Kidney capillary endothelial cell (primary cell): ENCODE results near the gene ADGRA3.

Experiments used
- DNase-seq: peaks from one replicate; pipeline ENCODE4 v3.0.0-alpha.2; 2018; ENCODE audit warnings: low spot score

ADGRA3 gene, protein sequence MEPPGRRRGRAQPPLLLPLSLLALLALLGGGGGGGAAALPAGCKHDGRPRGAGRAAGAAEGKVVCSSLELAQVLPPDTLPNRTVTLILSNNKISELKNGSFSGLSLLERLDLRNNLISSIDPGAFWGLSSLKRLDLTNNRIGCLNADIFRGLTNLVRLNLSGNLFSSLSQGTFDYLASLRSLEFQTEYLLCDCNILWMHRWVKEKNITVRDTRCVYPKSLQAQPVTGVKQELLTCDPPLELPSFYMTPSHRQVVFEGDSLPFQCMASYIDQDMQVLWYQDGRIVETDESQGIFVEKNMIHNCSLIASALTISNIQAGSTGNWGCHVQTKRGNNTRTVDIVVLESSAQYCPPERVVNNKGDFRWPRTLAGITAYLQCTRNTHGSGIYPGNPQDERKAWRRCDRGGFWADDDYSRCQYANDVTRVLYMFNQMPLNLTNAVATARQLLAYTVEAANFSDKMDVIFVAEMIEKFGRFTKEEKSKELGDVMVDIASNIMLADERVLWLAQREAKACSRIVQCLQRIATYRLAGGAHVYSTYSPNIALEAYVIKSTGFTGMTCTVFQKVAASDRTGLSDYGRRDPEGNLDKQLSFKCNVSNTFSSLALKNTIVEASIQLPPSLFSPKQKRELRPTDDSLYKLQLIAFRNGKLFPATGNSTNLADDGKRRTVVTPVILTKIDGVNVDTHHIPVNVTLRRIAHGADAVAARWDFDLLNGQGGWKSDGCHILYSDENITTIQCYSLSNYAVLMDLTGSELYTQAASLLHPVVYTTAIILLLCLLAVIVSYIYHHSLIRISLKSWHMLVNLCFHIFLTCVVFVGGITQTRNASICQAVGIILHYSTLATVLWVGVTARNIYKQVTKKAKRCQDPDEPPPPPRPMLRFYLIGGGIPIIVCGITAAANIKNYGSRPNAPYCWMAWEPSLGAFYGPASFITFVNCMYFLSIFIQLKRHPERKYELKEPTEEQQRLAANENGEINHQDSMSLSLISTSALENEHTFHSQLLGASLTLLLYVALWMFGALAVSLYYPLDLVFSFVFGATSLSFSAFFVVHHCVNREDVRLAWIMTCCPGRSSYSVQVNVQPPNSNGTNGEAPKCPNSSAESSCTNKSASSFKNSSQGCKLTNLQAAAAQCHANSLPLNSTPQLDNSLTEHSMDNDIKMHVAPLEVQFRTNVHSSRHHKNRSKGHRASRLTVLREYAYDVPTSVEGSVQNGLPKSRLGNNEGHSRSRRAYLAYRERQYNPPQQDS (N-terminal part only)

GRCh38 chr4:22515888-22516541, at the start of gene ADGRA3:
Gene ADGRA3 (minus strand): TSS chr4:22516066. CDS start chr4:22515784, 282 bp downstream.
- DNase-seq: peak; percentile 23

GRCh38 chr4:22556495-22556894, 40.6 kb upstream of the ADGRA3 start:
- DNase-seq: no peak

DNA sequence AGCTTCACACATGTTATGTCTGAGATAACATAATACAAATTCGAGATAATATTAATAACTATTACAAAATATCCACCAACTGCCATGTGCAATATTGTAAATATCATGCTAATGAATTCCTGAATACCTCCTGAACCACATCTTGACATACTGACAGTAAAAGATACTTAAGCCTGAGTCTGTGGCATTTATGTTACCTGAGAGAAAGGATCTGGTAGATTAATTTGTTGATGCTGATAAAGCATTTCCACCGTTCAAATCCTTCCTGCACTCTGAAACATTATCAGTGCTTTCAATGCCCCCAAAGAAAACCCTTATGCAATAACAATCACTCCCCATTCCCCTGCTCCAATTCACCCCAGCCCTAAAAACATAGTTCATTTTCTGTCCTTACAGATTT, 38.8 kb upstream of the ADGRA3 start:
- DNase-seq: no peak

DNA sequence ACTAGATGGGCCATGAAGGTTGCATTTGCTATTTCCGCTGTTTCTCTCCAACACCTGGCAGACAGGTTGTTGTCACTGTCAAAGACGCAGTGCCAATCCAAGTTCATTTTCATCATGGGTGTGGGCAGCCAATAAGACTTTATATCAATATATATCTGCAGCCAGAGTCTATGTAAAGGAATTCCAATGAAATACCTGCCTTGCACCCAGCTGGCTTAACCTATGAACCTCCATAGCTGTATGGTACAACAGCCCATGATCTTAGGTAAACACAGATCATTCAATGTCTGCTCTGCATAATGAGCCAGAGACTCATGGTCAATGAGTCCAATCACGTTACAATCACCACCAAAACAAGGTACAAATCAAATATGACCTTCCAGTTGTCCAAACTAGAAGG, 37.7 kb upstream of the ADGRA3 start:
- DNase-seq: no peak

GRCh38 chr4:22552812-22553211, 36.9 kb upstream of the ADGRA3 start:
- DNase-seq: no peak

DNA sequence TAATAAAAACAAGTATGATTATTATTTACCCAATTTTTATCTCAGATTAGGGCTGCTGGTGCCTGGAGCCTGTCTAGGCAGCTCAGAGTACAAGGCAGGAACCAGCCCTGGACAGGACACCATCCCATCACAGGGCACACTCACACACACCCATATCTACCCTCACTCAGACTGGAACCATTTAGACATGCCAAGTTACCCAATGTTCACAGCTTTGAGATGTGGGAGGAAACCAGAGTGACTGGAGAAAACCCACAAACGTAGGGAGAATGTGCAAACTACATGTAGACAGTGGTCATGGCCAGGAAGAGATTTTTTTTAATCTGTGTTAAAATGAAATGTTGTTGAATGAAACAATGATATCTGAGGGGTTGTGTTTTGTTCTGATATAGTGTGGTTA, 35.7 kb upstream of the ADGRA3 start:
- no peak for DNase-seq

GRCh38 chr4:22546299-22546698, 30.4 kb upstream of the ADGRA3 start:
- DNase-seq: no peak

- DNase-seq: no peak
These were observed 23.4 kb upstream of the ADGRA3 start for GRCh38 chr4:22539251-22539650.

DNA sequence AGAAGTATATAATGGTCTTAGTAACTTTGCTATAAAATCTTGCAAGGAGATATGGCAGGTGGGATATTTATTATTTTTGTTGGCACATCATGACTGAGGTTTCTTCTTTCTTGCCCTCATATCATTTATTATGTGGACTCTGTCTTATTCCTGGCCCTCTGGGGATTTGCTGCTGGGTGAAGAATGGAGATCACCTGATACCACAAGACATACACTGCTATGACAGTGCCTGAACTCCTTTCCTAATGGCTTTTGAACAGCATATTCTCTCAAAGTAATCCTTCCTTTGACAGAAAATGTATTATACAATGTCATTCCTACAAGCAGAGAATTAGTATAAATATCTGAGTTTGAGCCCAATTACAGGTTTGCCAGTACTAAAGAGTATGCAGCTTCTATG, 22.0 kb upstream of the ADGRA3 start:
- no peak for DNase-seq

DNA sequence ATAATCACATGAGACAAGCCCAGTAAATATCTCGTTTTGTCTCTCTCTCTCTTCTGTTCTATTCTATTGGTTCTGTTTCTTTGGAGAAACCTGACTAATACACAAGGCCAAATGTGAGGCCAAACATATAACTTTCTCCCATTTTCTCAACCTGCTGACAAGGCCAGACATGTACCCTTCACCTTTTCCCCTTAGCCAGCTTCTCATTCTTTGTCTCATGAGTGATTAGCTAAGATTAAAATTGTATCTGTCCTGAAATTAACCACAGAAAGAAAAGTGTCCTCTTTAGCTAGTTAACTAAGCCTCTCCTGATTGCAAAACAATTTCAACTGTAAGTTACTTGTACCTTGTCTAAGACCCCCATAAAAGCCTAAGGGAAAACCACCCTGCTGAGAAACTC, 18.5 kb upstream of the ADGRA3 start:
- DNase-seq: no peak

DNA sequence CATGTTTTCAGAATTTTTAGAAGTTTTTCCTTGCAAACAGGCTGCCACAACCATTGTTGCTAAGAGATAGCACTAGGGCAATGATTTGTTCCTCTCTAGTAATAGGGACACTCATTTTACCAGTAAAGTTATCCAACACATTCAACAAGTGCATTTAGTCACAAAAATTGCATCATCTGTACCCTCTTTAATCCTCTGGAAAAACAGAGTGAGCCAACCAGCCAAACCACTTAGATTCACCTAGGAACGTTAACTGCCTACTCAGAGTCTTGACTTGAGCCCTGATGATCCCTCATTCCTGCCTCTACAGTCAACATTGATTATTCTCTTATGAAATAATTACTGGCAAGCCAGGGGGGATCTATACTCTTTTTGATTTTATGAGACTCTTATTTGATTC, 17.0 kb upstream of the ADGRA3 start:
- no peak for DNase-seq

DNA sequence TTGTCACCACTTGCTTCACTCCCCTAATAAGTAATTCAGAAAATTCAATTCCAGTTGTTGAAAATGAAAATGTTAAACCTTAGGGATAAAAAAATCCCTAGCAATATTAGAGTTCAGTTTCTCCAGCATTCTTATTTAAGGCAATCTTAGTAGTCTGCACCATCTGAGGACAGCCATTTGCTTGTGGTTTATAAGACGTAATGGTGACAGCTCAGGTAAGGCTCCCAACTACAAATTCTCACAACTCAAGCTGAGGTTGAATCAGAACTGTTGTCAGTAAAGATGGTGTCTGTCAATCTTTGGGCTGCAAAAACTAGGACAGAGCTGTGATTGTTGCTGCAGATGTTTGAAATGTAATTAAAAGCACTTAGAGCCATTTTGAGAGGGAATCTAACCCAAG, 16.3 kb upstream of the ADGRA3 start:
- no peak for DNase-seq

DNA sequence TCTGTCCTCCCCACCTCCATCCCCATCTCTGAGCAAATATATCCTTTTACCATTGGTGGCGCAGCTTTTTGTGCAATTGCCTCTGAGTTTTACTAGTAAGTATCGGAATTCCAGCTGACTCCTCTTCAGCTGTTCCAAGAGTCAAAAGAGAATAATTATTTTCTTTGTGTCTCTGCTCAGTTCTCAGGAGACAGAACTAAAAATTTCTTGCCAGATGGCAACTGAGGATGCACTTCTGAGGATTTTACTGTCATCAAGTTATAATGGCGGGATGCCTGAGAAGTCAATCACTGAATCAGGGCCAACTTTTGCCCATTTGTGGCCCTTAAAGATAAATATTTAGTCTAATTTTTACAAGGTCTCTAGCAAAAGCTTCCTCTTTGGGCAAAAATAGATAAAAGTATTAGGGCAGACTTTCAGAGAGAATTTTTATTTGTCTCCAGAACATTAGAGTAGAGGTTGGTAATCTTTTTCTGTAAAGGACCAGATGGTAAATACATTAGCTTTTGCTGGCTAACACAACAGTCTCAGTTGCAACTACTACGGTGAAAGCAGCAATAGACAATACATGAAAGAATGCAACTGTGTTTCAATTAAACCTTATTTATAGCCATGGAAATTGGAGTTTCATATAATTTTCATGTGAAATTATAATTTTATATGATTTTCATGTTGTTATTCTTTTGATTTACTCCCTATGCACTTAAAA, 15.6 kb upstream of the ADGRA3 start:
- DNase-seq: no peak

DNA sequence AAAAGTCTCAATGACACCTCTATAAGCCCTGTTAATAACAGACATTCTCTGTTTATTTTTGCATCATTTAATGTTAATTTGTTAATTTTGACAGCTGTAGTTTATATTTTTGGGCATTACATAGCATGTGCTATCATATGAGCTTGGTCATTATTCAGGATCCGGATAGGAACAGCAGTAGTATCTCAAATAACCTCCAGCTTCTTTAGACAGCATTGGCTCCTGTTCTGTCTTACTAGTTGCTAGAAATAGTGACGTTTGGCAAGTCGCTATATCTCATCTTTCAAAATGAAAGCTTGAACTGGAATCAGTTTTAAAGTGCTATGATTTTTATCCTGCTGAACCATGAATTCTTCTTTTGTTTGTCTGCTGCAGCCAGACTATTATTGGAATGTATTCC, 9.0 kb upstream of the ADGRA3 start:
- DNase-seq: no peak

- no peak for DNase-seq
These were observed 7.0 kb upstream of the ADGRA3 start for GRCh38 chr4:22522706-22523501.

- DNase-seq: no peak
These were observed 6.3 kb upstream of the ADGRA3 start for GRCh38 chr4:22522206-22522605.

GRCh38 chr4:22521240-22521639, 5.4 kb upstream of the ADGRA3 start:
- no peak for DNase-seq

- DNase-seq: peak; percentile 29
These were observed 550 bp downstream of the ADGRA3 start for GRCh38 chr4:22515145-22515887.

DNA sequence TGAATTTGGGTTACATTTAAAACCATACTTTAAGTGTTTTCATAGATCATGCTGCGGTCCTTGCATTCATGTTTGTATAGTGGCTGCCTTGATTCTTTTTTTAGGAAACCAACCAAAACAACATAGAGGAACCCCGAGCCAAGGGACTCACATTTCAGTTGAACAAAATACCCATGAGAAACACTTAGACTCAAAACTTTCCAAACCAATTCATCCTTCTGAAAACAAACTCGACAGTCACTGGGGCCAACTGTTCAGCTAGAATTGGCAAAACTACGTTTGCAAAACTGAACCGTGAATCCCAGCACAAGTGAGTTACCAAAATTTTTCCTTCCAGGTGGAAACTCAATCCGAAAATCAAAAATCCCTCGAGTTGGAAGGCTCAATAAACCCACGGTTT, 1.4 kb downstream of the ADGRA3 start:
- DNase-seq: no peak

DNA sequence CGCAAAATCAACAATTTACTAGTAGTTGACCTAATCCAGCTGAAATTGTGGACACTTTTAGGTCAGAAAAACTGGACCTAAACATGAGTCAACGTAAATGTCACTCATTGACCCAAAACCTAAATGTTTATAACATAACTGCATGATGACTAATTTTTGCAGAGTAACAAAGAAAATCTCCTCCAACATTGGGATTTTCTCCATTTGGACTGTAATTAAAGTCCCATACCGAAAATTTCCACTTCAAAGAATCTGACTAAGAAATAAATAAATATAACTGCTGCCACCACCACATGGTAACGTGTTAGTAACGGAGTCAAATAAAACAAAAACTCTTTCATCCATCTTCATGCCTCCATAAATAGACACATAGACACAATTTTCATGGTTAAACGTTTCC, 1.9 kb downstream of the ADGRA3 start:
- peak; percentile 9 for DNase-seq
